ENCODE data around the gene ENKUR.

DNA sequence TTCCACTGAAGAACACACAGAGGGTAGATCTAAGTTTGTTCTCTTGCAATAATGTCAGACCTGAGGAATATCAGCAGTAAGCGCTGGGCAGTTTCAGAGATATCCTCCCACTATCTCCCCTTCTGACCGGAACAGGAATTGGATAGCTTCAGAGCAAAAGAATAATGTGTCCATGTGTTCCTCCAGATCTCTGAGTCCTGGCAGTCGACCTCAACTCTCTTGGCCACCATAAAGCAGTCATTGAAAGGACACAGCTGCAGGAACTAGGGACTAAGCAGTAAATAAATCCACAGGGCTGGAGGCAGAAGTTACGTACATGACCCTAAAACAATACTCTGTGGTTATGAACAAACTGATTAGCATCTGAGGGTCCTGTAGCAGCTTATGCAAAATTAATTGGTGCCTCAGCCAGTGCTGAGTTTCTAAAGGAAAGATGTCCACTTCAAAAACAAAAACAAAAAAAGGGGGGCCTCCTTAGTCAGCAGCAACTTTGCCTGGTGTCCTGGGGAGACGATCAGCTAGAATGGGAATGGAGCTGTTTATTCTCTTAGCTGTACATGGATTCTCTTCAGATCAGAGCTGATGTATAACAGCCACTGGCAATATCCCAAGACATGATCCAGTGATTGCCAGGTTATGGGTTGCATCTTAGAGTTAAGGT lies 57.1 kb downstream of the ENKUR start:
- no peak for TF ChIP-seq CTCF (IDR thresholded peaks at IDR 0.05; ENCODE audit: insufficient read depth, low read length, poor library complexity, severe bottlenecking)
- no peak for TF ChIP-seq EZH2phosphoT487 (conservative IDR thresholded peaks at IDR 0.05; ENCODE audit: low read length)

Data from SU-DHL-6 (cell line).